Testis (tissue), 3 donors: ENCODE results near the gene SLC38A1. TPM values are rescaled to one million over a fixed set of nuclear protein-coding genes. Genes with fewer than 3 reads are reported as not detected.
A peak's percentile ranks its signal among the peaks of the same experiment; 100 is the strongest.

Experiments
- DNase-seq: peaks from one replicate; pipeline ENCODE4 v3.0.0-alpha.2; 2019
- H3K27ac ChIP-seq, 2 donors: fragments of 200-600 bp; sonication (generic); one replicate each; pipeline ENCODE4 v1.5.1; 2019
- H3K27me3 ChIP-seq: fragments of 200-600 bp; sonication (generic); one replicate; pipeline ENCODE4 v1.5.1; 2019
- H3K36me3 ChIP-seq: fragments of 200-600 bp; sonication (generic); one replicate; pipeline ENCODE4 v1.5.1; 2017; ENCODE audit warnings: low read depth; ENCODE audit errors: missing control alignments
- H3K4me1 ChIP-seq: fragments of 200-600 bp; sonication (generic); one replicate; pipeline ENCODE4 v1.5.1; 2019
- H3K4me3 ChIP-seq, 2 donors: fragments of 200-600 bp; sonication (generic); one replicate each; pipeline ENCODE4 v1.5.1; 2017 to 2019
- H3K9me3 ChIP-seq: fragments of 200-600 bp; sonication (generic); one replicate; pipeline ENCODE4 v1.5.1; 2017
- POLR2A ChIP-seq: fragments of 450-650 bp; IDR thresholded peaks from one replicate; pipeline ENCODE4 v1.6.1; 2017; ENCODE audit warnings: antibody characterized with exemption, mild to moderate bottlenecking, moderate library complexity
- WGBS, 2 donors: methylation state at CpG; one replicate each; pipeline ENCODE4 v1.1.5; 2018; 5-methylcytosine and 5-hydroxymethylcytosine counted together
- intact Hi-C: fragments of 100-400 bp; cut with DNase I; formaldehyde crosslinking; loops from one replicate; pipeline ENCODE4 v1.15.1; 2023; ENCODE audit warnings: low total_unique reads
- polyA plus RNA-seq: library from polyadenylated mRNA; stranded (reverse); fragments of 350-450 nt; fragmentation: Illumina TruSeq; extraction: RNeasy Lipid Tissue Mini Kit (QIAGEN cat#74804); gene quantifications from one replicate; pipeline ENCODE4 v1.2.3, GENCODE V29; 2014; ENCODE audit warnings: low read depth, low replicate concordance; ENCODE audit not compliant: insufficient read depth
- total RNA-seq, 2 donors: library from RNA; depleted of rRNA; stranded (reverse); fragments of >200 nt; gene quantifications; one replicate each; pipeline ENCODE4 v1.2.3, GENCODE V29; 2016
- TF ChIP-seq, protein P1 (sequence below), 3 experiments: fragments of 450-650 bp in 2 of 3; fragments of 200-600 bp in 1 of 3; sonication (generic) in 1 of 3; IDR thresholded peaks; one replicate each; pipeline ENCODE4 v1.5.1; 2016 to 2019; ENCODE audit warnings: antibody characterized with exemption in 3 of 3, mild to moderate bottlenecking in 2 of 3, moderate library complexity in 1 of 3

SLC38A1 gene
- total and polyA plus RNA-seq, 3 donors from 2014 or later: 1.6 to 8.7 (median 4.0) TPM

GRCh38 chr12:46219877-46220655 lies 48.8 kb downstream of the SLC38A1 start:
- no peak for DNase-seq
- Histone ChIP-seq H3K27me3 (no peaks in the 10 kb centered on the region), H3K9me3 (no peaks in the 10 kb centered on the region), H3K36me3 (no peaks in the 10 kb centered on the region), H3K27ac (no peak overlapping the region), H3K4me3 (no peak overlapping the region), H3K4me1 (no peaks in the 10 kb centered on the region)
- 78 to 86% methylated on average over 10 of the region's 10 CpGs for WGBS, 2 donors
- TF ChIP-seq POLR2A: no peak
- TF ChIP-seq, protein P1, sequence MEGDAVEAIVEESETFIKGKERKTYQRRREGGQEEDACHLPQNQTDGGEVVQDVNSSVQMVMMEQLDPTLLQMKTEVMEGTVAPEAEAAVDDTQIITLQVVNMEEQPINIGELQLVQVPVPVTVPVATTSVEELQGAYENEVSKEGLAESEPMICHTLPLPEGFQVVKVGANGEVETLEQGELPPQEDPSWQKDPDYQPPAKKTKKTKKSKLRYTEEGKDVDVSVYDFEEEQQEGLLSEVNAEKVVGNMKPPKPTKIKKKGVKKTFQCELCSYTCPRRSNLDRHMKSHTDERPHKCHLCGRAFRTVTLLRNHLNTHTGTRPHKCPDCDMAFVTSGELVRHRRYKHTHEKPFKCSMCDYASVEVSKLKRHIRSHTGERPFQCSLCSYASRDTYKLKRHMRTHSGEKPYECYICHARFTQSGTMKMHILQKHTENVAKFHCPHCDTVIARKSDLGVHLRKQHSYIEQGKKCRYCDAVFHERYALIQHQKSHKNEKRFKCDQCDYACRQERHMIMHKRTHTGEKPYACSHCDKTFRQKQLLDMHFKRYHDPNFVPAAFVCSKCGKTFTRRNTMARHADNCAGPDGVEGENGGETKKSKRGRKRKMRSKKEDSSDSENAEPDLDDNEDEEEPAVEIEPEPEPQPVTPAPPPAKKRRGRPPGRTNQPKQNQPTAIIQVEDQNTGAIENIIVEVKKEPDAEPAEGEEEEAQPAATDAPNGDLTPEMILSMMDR (IDR thresholded peaks at IDR 0.05): no peak
- intact Hi-C loops: no loop called here

DNA sequence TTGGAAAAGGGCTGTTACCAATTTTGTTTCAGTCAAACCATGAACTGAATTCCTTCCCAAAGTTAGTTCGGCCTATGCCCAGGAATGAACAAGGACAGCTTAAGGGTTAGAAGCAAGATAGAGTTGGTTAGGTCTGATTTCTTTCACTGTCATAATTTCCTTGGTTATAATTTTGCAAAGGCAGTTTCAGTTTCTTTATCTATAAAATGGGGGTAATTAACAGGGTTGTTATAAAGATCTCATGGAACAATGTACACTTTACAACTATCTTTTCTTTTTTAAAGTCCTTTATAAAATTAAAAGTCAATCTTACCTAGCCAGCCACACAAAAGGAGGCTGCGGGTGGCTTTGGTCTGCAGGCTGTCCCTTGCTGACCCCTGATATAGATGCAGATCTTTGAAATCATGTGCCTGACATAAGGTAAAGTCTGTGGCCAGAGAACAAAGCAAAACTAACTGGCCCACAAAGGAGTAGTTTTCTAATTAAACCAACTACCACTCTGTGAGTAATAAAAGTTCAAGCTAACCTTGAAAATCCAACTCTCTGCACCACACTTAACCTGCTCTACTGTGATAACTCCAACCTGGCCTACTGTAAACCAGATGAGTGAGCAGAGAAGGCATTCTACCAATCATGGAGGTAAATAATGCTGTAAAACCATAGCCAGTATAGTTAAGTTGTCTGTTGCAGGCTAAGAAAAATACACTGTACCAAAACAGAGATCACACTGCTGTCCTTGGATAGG lies 49.5 kb downstream of the SLC38A1 start:
- H3K4me1 ChIP-seq: no peaks in the 10 kb centered on the region
- 96 to 100% methylated on average over 2 of the region's 2 CpGs for WGBS, 2 donors
- no peak for TF ChIP-seq POLR2A
- TF ChIP-seq, protein P1 (IDR thresholded peaks at IDR 0.05): no peak
- H3K36me3 ChIP-seq: no peaks in the 10 kb centered on the region
- intact Hi-C loops: no loop called here
- H3K4me3 ChIP-seq: no peak overlapping the region
- H3K27ac ChIP-seq: no peak overlapping the region
- H3K9me3 ChIP-seq: no peaks in the 10 kb centered on the region
- no peaks in the 10 kb centered on the region for H3K27me3 ChIP-seq
- no peak for DNase-seq

DNA sequence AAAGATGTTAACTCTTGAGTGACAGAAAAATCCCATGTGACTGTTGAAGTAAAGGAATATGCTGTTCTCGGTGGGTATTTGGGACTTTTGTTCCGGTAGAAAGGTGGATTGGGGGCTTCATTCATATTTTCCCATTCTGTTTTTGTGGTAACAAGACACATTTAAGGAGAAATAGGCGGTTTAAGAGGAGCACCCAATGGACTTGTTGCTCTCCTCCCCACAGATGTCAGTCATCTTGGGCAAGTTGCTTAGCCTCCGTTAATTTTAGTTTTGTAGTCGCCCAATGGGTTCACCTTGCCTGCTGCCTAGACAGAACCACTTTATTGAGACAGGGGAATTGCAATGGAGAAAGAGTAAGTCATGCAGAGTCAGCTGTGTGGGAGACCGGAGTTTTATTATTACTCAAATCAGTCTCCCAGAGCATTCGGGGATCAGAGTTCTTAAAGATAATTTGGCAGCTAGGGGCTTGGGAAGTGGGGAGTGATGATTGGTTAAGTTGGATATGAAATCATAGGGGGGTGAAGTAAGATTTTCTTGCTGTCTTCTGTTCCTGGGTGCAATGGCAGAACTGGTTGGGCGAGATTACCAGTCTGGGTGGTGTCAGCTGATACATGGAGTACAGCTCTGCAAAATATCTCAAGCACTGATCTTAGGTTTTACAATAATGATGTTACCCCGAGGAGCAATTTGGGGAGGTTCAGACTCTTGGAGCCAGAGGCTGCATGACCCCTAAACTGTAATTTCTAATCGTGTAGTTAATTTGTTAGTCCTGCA lies 50.3 kb downstream of the SLC38A1 start:
- Histone ChIP-seq H3K4me3 (no peak overlapping the region), H3K4me1 (no peaks in the 10 kb centered on the region), H3K9me3 (no peaks in the 10 kb centered on the region), H3K36me3 (no peaks in the 10 kb centered on the region), H3K27me3 (no peaks in the 10 kb centered on the region), H3K27ac (no peak overlapping the region)
- intact Hi-C loops: no loop called here
- no peak for TF ChIP-seq POLR2A
- TF ChIP-seq, protein P1 (IDR thresholded peaks at IDR 0.05): no peak
- DNase-seq: no peak
- WGBS, 2 donors: 88% methylated on average over 10 of the region's 10 CpGs

GRCh38 chr12:46217541-46218321 lies 51.1 kb downstream of the SLC38A1 start:
- no peak overlapping the region for H3K27ac ChIP-seq
- 66 to 67% methylated on average over 6 of the region's 6 CpGs for WGBS, 2 donors
- no peaks in the 10 kb centered on the region for H3K9me3 ChIP-seq
- H3K36me3 ChIP-seq: no peaks in the 10 kb centered on the region
- H3K4me1 ChIP-seq: no peaks in the 10 kb centered on the region
- TF ChIP-seq, protein P1 (IDR thresholded peaks at IDR 0.05): no peak
- TF ChIP-seq POLR2A: no peak
- no peak overlapping the region for H3K4me3 ChIP-seq
- peak; percentile 37 for DNase-seq
- no peaks in the 10 kb centered on the region for H3K27me3 ChIP-seq
- intact Hi-C loops: no loop called here
